MM.1S (cell line): ENCODE data around the gene PPM1H.

Experiments
- CTCF ChIP-seq: fragments of 300-600 bp; sonication (generic); IDR thresholded peaks from 2 replicates; pipeline ENCODE4 v1.5.1; 2016; ENCODE audit warnings: antibody characterized with exemption, low read length, mixed read lengths
- EZH2 ChIP-seq: fragments of 300-600 bp; sonication (generic); optimal IDR thresholded peaks from 2 replicates; pipeline ENCODE3; 2017; ENCODE audit warnings: low read depth, mild to moderate bottlenecking, antibody characterized with exemption, low read length, mixed read lengths

- TF ChIP-seq CTCF (no peak), EZH2 (no peak)
Measured at GRCh38 chr12:62917926-62918325, 17.0 kb downstream of the PPM1H start.
